Fibroblast of pulmonary artery (primary cell): ENCODE measurements around the gene FRMPD2.

ENCODE experiments used
- DNase-seq: peaks from one replicate; pipeline ENCODE4 v3.0.0-alpha.2; 2010; ENCODE audit warnings: low read depth
- H3K4me3 ChIP-seq: replicated peaks from 2 replicates; pipeline ENCODE4 v1.5.1; 2011; ENCODE audit warnings: low read depth, mild to moderate bottlenecking, control low read depth, low read length, moderate library complexity
- TF ChIP-seq, protein P1 (sequence below): IDR thresholded peaks from 2 replicates; pipeline ENCODE4 v1.5.1; 2011; ENCODE audit warnings: mild to moderate bottlenecking, control low read depth, low read length, inconsistent platforms; ENCODE audit errors: missing control alignments

The FRMPD2 gene

GRCh38 chr10:48241332-48241731 is 33.2 kb downstream of the FRMPD2 start:
- no peak for DNase-seq
- TF ChIP-seq, protein P1, sequence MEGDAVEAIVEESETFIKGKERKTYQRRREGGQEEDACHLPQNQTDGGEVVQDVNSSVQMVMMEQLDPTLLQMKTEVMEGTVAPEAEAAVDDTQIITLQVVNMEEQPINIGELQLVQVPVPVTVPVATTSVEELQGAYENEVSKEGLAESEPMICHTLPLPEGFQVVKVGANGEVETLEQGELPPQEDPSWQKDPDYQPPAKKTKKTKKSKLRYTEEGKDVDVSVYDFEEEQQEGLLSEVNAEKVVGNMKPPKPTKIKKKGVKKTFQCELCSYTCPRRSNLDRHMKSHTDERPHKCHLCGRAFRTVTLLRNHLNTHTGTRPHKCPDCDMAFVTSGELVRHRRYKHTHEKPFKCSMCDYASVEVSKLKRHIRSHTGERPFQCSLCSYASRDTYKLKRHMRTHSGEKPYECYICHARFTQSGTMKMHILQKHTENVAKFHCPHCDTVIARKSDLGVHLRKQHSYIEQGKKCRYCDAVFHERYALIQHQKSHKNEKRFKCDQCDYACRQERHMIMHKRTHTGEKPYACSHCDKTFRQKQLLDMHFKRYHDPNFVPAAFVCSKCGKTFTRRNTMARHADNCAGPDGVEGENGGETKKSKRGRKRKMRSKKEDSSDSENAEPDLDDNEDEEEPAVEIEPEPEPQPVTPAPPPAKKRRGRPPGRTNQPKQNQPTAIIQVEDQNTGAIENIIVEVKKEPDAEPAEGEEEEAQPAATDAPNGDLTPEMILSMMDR: no peak
- no peak overlapping the region for H3K4me3 ChIP-seq

DNA sequence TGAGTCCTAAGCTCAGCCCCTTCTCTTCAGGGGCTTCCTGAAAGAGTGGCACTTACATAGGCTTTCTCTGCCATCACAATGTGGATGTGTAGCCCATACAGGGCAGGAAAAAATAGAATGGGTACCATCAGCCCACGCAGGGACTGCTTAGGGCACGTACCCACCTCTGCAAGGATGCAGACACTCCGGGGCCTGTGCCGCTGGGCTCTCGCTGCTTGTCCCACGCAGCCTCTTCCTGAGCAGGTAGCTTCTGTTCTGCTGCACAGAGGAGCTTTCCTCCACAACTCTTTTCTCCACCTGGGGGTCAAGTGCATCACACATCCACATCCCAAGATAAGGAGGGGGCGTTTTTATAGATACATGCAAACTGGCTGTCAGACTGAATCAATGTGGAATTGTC is 34.3 kb downstream of the FRMPD2 start:
- no peak overlapping the region for H3K4me3 ChIP-seq
- no peak for DNase-seq
- TF ChIP-seq, protein P1: no peak

DNA sequence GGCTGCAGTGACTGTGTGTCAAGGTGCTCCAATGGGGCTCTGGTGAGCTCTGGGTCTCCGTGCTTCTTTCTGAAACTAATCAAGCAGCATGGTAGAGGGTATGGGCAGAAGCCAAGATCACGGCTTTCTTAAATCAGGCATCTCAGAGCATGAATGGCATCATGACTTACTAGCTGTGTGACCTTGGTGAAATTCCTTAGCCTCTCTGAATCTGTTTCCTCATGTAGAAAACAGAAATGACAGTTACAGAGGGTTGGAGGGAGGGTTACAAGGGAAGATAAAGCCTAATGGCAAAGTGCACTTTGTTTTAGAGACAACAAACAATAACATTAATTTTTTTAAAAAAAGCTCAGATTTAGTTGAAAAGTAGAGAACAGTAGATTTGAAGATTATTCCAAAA is 34.9 kb downstream of the FRMPD2 start:
- H3K4me3 ChIP-seq: no peak overlapping the region
- TF ChIP-seq, protein P1: no peak
- DNase-seq: no peak

GRCh38 chr10:48238826-48239520 is 35.5 kb downstream of the FRMPD2 start:
- no peak overlapping the region for H3K4me3 ChIP-seq
- TF ChIP-seq, protein P1: no peak
- DNase-seq: no peak

DNA sequence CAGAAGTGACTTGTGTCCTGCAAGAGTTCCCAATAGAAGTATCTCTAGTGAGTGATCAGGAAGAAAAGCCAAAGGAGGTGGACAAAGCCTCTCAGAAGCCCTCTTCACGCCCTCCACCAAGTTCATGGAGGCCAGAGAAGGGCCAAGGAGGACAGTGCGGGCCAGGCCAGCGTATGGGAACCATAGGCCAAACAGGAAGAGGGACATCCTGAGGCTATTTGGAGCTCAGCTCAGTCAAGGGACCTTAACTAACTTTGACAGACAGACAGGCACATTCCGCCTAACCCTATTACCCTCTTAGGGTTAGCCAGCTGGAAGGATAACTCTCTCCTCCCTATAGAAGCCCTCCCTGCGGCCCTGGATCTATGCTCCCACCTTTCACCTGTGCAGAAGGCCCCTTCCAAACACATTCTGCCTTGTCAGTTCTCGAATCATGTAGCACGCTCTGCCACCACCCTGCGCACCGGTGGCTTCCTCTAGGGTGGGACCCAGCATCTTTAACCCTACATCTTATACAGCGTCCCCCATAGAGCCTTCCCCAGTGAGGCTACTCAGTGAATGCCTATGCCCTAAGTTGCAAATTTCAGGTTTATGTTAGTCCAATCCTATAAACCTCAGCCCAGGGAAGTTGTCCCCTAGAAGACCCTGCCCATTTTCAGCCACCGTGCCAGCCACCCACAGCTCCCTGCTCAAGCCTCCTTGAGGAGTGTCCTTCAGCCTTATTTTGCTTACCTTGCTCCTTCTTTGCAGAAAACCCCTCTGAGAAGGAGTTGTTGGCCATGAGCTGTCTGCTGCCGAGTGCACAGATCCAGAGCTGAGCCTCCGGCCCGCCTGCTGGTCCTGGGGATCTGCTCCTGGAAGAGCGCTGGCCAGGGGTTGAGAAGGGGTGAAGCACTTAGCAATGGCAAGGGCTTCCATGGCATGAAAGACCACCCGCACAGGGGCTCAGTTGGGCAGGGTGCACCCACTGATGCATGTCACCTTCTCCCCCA is 36.9 kb downstream of the FRMPD2 start:
- TF ChIP-seq, protein P1: no peak
- H3K4me3 ChIP-seq: no peak overlapping the region
- no peak for DNase-seq

GRCh38 chr10:48236199-48236621 is 38.3 kb downstream of the FRMPD2 start:
- H3K4me3 ChIP-seq: no peak overlapping the region
- TF ChIP-seq, protein P1: no peak
- no peak for DNase-seq
